CD14-positive monocyte (primary cell): Measurements from ENCODE around the gene CCDC134. TPM values are rescaled to one million over a fixed set of nuclear protein-coding genes. Genes with fewer than 3 reads are reported as not detected.
A peak's percentile ranks its signal among the peaks of the same experiment; 100 is the strongest.

ENCODE experiments used
- DNase-seq, 3 donors: peaks; one replicate each; pipeline ENCODE4 v3.0.0-alpha.2; 2011 to 2022
- H2AFZ ChIP-seq: 2 replicates; pipeline ENCODE4 v1.6.0; 2012; ENCODE audit warnings: mild to moderate bottlenecking, low read depth, low read length, inconsistent platforms; ENCODE audit not compliant: insufficient read depth, poor library complexity, severe bottlenecking
- H3K27ac ChIP-seq, 2 donors: 1 replicate in 1 of 2; 2 replicates in 1 of 2; pipeline ENCODE4 v1.5.1; 2012 to 2013; ENCODE audit warnings: low read length in 2 of 2, control low read depth in 1 of 2, inconsistent platforms in 1 of 2, low read depth in 1 of 2, mild to moderate bottlenecking in 1 of 2
- H3K27me3 ChIP-seq, 2 donors: one replicate each; pipeline versions ENCODE4 v1.6.0 to v1.6.1; 2011 to 2013; ENCODE audit warnings: low read length in 2 of 2; ENCODE audit not compliant: control insufficient read depth in 2 of 2, insufficient read depth in 2 of 2
- H3K36me3 ChIP-seq, 2 donors: replicated peaks in 1 of 2; 1 replicate in 1 of 2; 2 replicates in 1 of 2; pipeline versions ENCODE4 v1.5.1 to v1.6.1; 2012 to 2013; ENCODE audit warnings: low read length in 2 of 2, control low read depth in 1 of 2, inconsistent platforms in 1 of 2, mild to moderate bottlenecking in 1 of 2; ENCODE audit not compliant: insufficient read depth in 2 of 2, control insufficient read depth in 1 of 2
- H3K4me1 ChIP-seq, 2 donors: 1 replicate in 1 of 2; 2 replicates in 1 of 2; pipeline versions ENCODE4 v1.5.1 to v1.6.1; 2012 to 2013; ENCODE audit warnings: low read length in 2 of 2, control low read depth in 1 of 2, inconsistent platforms in 1 of 2, mild to moderate bottlenecking in 1 of 2, moderate library complexity in 1 of 2; ENCODE audit not compliant: insufficient read depth in 2 of 2, control insufficient read depth in 1 of 2
- H3K4me2 ChIP-seq: replicated peaks from 2 replicates; pipeline ENCODE3; 2012; ENCODE audit warnings: low read length, moderate library complexity, mild to moderate bottlenecking; ENCODE audit not compliant: poor library complexity, severe bottlenecking; ENCODE audit errors: extremely low read depth
- H3K4me3 ChIP-seq, 3 experiments: fragments of 200-600 bp in 1 of 3; sonication (generic) in 1 of 3; replicated peaks in 1 of 3; 1 replicate in 2 of 3; 2 replicates in 1 of 3; pipeline ENCODE4 v1.5.1; 2011 to 2013; ENCODE audit warnings: low read length in 3 of 3, mild to moderate bottlenecking in 3 of 3, control low read depth in 2 of 3, low read depth in 2 of 3, inconsistent platforms in 1 of 3, moderate library complexity in 1 of 3
- H3K79me2 ChIP-seq: 2 replicates; pipeline ENCODE4 v1.6.0; 2012; ENCODE audit warnings: mild to moderate bottlenecking, control low read depth, inconsistent platforms, low read length, moderate library complexity; ENCODE audit not compliant: insufficient read depth
- H3K9ac ChIP-seq: 2 replicates; pipeline ENCODE4 v1.6.0; 2017; ENCODE audit warnings: low read length, mild to moderate bottlenecking; ENCODE audit not compliant: insufficient read depth, poor library complexity, severe bottlenecking
- H3K9me3 ChIP-seq, 2 donors: replicated peaks in 1 of 2; 1 replicate in 1 of 2; 2 replicates in 1 of 2; pipeline versions ENCODE4 v1.5.1 to v1.6.1; 2012 to 2013; ENCODE audit warnings: low read length in 2 of 2, control low read depth in 1 of 2; ENCODE audit not compliant: control insufficient read depth in 1 of 2, insufficient read depth in 1 of 2
- H4K20me1 ChIP-seq: 2 replicates; pipeline ENCODE4 v1.6.0; 2012; ENCODE audit warnings: mild to moderate bottlenecking, low read length, control low read depth, moderate library complexity; ENCODE audit not compliant: insufficient read depth
- H3K27ac Mint-ChIP-seq, 7 donors: one replicate each; pipeline ENCODE4 v1.8.0; 2020; ENCODE audit warnings: mild to moderate bottlenecking in 7 of 7, mixed read lengths in 7 of 7, moderate library complexity in 6 of 7, inconsistent platforms in 2 of 7
- H3K27me3 Mint-ChIP-seq, 3 donors: one replicate each; pipeline ENCODE4 v1.8.0; 2021 to 2022; ENCODE audit warnings: low read depth in 3 of 3, mild to moderate bottlenecking in 3 of 3, mixed read lengths in 3 of 3, moderate library complexity in 3 of 3, inconsistent platforms in 1 of 3
- H3K36me3 Mint-ChIP-seq, 2 donors: one replicate each; pipeline ENCODE4 v1.8.0; 2020; ENCODE audit warnings: mixed read lengths in 2 of 2, inconsistent platforms in 1 of 2, mild to moderate bottlenecking in 1 of 2
- H3K4me1 Mint-ChIP-seq: one replicate; pipeline ENCODE4 v1.8.0; 2020; ENCODE audit warnings: mild to moderate bottlenecking, mixed read lengths
- H3K4me3 Mint-ChIP-seq, 2 donors: one replicate each; pipeline ENCODE4 v1.8.0; 2020; ENCODE audit warnings: mild to moderate bottlenecking in 2 of 2, mixed read lengths in 2 of 2, moderate library complexity in 1 of 2
- H3K9me3 Mint-ChIP-seq, 7 donors: one replicate each; pipeline ENCODE4 v1.8.0; 2020 to 2022; ENCODE audit warnings: mixed read lengths in 7 of 7, mild to moderate bottlenecking in 6 of 7, moderate library complexity in 6 of 7, inconsistent platforms in 2 of 7
- WGBS: methylation state at CpG from one replicate; pipeline ENCODE4 v1.1.5; 2013; ENCODE audit warnings: missing lambda C conversion rate; ENCODE audit not compliant: insufficient coverage; 5-methylcytosine and 5-hydroxymethylcytosine counted together
- intact Hi-C, 2 donors: fragments of 100-400 bp; cut with micrococcal nuclease; formaldehyde crosslinking; loops; one replicate each; pipeline versions ENCODE4 v1.15.0 to v1.15.1; 2023
- polyA plus RNA-seq, 3 donors: library from polyadenylated mRNA; depleted of rRNA in 1 of 3; unstranded in 2 of 3; stranded (reverse) in 1 of 3; fragments of 300-500 nt in 2 of 3; fragments of >200 nt in 1 of 3; fragmentation: Illumina TruSeq in 2 of 3; gene quantifications; 1 replicate in 2 of 3; 2 replicates in 1 of 3; pipeline ENCODE4 v1.2.3, GENCODE V29; 2012 to 2021
- TF ChIP-seq, protein P1 (sequence below): fragments of 200-600 bp; IDR thresholded peaks from one replicate; pipeline ENCODE4 v1.8.0; 2022; ENCODE audit warnings: antibody characterized with exemption, mild to moderate bottlenecking

Gene CCDC134
- polyA plus RNA-seq, 3 donors = 2.1 to 5.3 (median 2.4) TPM

DNA sequence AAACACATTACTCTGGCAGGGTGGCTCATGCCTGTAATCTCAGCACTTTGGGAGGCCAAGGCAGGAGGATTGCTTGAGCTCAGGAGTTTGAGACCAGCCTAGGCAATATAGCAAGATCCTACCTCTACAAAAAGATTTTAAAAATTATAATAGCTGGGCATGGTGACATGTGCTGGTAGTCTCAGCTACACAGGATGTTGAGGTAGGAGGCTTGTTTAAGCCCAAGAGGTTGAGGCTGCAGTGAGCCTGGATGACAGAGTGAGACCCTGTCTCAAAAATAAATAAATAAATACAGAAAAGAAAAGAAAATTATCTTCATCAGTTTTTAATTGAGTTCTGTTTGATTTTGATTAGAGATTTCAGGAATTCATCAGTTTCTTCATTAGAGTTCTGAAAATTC lies 5.2 kb downstream of the CCDC134 start:
- peak overlapping the region in 1 of 7 donors; percentile 30 for H3K27ac Mint-ChIP-seq
- intact Hi-C loops = no loop called here

DNA sequence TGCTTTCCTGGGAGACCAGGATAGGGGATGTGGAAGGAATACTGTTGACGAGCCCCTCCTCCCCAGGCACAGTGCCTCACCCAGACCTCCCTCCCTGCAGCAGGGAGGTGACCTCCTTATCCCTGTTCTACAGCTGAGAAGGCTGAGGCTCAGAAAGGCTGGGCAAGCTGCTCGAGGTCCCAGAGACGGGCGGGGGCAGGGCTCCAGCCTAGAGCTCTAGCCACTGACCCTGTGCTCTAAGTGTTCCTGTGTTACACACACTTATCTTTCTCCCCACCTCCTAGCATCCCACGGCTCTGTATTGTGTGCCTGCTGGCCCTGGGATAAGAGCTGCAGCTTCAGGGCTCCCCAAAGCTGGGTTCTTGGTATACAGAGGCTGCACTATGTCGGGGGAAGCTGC lies 7.9 kb downstream of the CCDC134 start:
- Histone ChIP-seq H4K20me1 (peaks cover 8% of the 10 kb centered on the region), H3K27ac (peak overlapping the region in 1 of 2 donors; percentile 4), H2AFZ (no peak overlapping the region), H3K4me2 (no peak overlapping the region), H3K4me1 (peaks cover 0 to 7% of the 10 kb centered on the region in 2 donors), H3K27me3 (no peaks in the 10 kb centered on the region), H3K79me2 (peaks cover 37% of the 10 kb centered on the region), H3K9me3 (no peaks in the 10 kb centered on the region), H3K9ac (no peak overlapping the region), H3K4me3 (no peak overlapping the region), H3K36me3 (peaks cover 24 to 47% of the 10 kb centered on the region in 2 donors)
- Mint-ChIP-seq H3K27me3 (no peaks in the 10 kb centered on the region), H3K36me3 (peaks cover 36 to 40% of the 10 kb centered on the region in 2 donors), H3K4me1 (peaks cover 11% of the 10 kb centered on the region), H3K27ac (peak overlapping the region in 1 of 7 donors; percentile 68), H3K9me3 (peaks cover 0 to 2% (median 0%) of the 10 kb centered on the region in 7 donors), H3K4me3 (no peak overlapping the region)
- TF ChIP-seq, protein P1, sequence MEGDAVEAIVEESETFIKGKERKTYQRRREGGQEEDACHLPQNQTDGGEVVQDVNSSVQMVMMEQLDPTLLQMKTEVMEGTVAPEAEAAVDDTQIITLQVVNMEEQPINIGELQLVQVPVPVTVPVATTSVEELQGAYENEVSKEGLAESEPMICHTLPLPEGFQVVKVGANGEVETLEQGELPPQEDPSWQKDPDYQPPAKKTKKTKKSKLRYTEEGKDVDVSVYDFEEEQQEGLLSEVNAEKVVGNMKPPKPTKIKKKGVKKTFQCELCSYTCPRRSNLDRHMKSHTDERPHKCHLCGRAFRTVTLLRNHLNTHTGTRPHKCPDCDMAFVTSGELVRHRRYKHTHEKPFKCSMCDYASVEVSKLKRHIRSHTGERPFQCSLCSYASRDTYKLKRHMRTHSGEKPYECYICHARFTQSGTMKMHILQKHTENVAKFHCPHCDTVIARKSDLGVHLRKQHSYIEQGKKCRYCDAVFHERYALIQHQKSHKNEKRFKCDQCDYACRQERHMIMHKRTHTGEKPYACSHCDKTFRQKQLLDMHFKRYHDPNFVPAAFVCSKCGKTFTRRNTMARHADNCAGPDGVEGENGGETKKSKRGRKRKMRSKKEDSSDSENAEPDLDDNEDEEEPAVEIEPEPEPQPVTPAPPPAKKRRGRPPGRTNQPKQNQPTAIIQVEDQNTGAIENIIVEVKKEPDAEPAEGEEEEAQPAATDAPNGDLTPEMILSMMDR = no peak
- intact Hi-C loops = no loop called here
- no peak for DNase-seq
- WGBS = 100% methylated on average over 3 of the region's 6 CpGs

More for the DNA sequence above, 5.2 kb downstream of the CCDC134 start:
- no peaks in the 10 kb centered on the region for H3K27me3 ChIP-seq
- Mint-ChIP-seq H3K4me3 (no peak overlapping the region), H3K9me3 (peaks cover 0 to 2% (median 0%) of the 10 kb centered on the region in 7 donors), H3K27me3 (no peaks in the 10 kb centered on the region), H3K36me3 (peaks cover 23 to 25% of the 10 kb centered on the region in 2 donors), H3K4me1 (peaks cover 29% of the 10 kb centered on the region)
- H3K27ac ChIP-seq = no peak overlapping the region
- peaks cover 8% of the 10 kb centered on the region for H4K20me1 ChIP-seq
- no peak overlapping the region for H3K4me2 ChIP-seq
- peaks cover 12 to 25% of the 10 kb centered on the region in 2 donors for H3K36me3 ChIP-seq
- H2AFZ ChIP-seq = no peak overlapping the region
- no peak overlapping the region for H3K4me3 ChIP-seq
- DNase-seq = no peak
- TF ChIP-seq, protein P1 = no peak
- no peaks in the 10 kb centered on the region for H3K9me3 ChIP-seq
- peaks cover 61% of the 10 kb centered on the region for H3K79me2 ChIP-seq
- no peak overlapping the region for H3K9ac ChIP-seq
- peaks cover 16 to 25% of the 10 kb centered on the region in 2 donors for H3K4me1 ChIP-seq
